GM12872 (cell line): Measurements from ENCODE around the gene ILKAP.

Experiments used
- TF ChIP-seq, protein P1 (sequence below): IDR thresholded peaks from 3 replicates; pipeline ENCODE4 v1.5.1; 2011; ENCODE audit warnings: low read depth, mild to moderate bottlenecking, low read length, moderate library complexity; ENCODE audit not compliant: insufficient read depth

Gene ILKAP

DNA sequence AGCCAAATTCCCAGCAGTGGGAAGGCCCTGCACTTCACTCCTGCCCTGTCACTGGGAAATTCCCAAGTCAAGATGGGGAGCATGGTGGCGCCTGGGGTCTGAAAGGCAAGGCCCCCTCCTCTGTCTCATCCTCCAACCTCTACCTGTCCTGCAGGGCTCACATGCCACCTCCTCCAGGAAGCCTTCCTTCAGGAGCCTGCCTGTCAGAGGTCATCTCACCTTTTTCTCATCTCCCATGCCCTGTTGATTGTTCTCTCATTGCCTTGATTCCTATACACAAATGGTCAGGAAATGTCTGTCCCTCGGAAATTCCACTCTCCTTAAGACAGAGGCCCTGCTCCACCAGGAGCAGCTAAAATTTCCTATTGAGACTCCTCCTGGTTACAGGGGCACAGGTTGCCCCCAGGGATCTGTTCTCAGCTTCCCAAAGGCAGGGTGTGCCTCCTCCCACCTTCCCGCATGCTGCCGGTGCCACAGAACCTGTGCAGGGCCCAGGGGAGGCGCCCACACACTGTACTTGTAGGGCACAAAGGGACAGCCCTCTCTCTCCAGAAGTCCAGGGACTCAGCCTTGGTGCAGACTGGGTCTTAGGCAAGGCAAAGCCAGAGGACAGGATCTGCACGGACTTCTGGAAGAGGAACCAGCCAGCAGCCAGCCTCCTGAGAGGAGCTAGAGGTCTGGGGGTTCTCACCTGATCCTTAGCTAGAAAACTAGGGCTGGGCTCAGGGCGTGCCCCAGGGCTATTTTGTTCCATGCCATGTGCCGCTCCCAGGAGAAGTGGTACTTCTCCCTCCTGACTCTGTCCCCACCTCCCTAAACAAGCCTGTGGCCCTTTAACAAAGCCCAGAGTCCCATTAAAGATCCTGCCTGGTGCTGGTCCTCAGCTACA lies 23.4 kb upstream of the ILKAP start:
- TF ChIP-seq, protein P1, sequence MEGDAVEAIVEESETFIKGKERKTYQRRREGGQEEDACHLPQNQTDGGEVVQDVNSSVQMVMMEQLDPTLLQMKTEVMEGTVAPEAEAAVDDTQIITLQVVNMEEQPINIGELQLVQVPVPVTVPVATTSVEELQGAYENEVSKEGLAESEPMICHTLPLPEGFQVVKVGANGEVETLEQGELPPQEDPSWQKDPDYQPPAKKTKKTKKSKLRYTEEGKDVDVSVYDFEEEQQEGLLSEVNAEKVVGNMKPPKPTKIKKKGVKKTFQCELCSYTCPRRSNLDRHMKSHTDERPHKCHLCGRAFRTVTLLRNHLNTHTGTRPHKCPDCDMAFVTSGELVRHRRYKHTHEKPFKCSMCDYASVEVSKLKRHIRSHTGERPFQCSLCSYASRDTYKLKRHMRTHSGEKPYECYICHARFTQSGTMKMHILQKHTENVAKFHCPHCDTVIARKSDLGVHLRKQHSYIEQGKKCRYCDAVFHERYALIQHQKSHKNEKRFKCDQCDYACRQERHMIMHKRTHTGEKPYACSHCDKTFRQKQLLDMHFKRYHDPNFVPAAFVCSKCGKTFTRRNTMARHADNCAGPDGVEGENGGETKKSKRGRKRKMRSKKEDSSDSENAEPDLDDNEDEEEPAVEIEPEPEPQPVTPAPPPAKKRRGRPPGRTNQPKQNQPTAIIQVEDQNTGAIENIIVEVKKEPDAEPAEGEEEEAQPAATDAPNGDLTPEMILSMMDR = no peak

GRCh38 chr2:238225911-238226697 lies 22.6 kb upstream of the ILKAP start:
- TF ChIP-seq, protein P1 = no peak

- TF ChIP-seq, protein P1 = no peak
These were observed 21.6 kb upstream of the ILKAP start for GRCh38 chr2:238225121-238225520.

- TF ChIP-seq, protein P1 = no peak
These were observed 21.0 kb upstream of the ILKAP start for GRCh38 chr2:238224356-238225035.

DNA sequence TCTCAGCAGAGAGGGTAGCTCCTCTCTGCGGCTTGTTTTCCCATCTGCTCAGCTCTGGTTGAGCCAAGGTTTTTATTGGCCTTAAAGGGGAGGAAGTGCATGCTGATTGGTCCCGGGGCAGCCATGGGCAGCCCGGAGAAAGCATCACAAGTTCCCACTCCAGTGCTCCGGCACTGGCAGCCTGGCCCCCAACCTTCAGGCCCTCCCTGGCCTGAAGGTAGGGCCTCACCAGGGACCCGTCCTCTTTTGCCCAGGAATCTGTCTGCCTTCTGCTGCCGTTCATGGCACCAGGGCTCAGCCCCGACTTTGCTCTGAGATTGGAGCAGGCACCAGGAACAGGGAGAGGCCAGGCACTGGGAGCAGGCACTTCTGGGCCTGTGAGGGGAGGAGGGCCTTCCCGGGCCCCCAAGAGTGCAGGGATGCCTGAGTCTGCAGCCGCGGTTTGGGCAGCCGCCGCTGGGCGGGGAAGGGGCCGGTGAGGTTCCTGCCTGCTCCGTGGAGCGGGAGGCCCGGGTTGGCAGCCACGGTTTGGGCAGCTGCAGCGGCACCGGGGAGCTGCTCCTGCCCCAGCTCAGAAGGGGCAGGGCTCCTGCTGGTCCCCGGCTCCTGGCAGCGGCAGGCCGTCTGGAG lies 17.5 kb upstream of the ILKAP start:
- TF ChIP-seq, protein P1 = no peak

- TF ChIP-seq, protein P1 = no peak
These were observed 16.9 kb upstream of the ILKAP start for GRCh38 chr2:238220274-238220891.
